VCaP (cell line): ENCODE data around the gene ARMC12.

Experiments
- H3K27ac ChIP-seq: fragments of 450-650 bp; 2 replicates; pipeline ENCODE4 v1.5.1; 2017
- TF ChIP-seq, protein P1 (sequence below): fragments of 450-650 bp; conservative IDR thresholded peaks from 2 replicates; pipeline ENCODE4 v1.5.1; 2017; ENCODE audit warnings: mild to moderate bottlenecking, moderate library complexity

Gene ARMC12

DNA sequence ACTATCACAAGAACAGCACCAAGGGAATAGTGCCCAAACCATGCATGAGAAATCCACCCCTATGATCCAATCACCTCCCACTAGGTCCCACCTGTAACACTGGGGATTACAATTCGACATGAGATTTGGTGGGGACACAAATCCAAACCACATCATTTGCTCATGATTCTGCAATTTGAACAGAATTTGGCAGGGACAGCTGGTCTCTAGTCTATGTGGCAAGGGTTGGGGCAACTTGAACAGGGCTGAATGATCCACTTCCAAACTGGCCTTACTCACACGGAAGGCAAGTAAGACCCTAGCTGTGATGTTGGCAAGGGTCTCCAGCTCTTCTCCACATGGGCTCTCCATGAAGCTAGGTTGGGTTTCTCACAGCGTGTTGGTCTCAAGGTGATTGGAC lies 38.0 kb upstream of the ARMC12 start:
- TF ChIP-seq, protein P1, sequence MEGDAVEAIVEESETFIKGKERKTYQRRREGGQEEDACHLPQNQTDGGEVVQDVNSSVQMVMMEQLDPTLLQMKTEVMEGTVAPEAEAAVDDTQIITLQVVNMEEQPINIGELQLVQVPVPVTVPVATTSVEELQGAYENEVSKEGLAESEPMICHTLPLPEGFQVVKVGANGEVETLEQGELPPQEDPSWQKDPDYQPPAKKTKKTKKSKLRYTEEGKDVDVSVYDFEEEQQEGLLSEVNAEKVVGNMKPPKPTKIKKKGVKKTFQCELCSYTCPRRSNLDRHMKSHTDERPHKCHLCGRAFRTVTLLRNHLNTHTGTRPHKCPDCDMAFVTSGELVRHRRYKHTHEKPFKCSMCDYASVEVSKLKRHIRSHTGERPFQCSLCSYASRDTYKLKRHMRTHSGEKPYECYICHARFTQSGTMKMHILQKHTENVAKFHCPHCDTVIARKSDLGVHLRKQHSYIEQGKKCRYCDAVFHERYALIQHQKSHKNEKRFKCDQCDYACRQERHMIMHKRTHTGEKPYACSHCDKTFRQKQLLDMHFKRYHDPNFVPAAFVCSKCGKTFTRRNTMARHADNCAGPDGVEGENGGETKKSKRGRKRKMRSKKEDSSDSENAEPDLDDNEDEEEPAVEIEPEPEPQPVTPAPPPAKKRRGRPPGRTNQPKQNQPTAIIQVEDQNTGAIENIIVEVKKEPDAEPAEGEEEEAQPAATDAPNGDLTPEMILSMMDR: no peak
- H3K27ac ChIP-seq: no peak overlapping the region

DNA sequence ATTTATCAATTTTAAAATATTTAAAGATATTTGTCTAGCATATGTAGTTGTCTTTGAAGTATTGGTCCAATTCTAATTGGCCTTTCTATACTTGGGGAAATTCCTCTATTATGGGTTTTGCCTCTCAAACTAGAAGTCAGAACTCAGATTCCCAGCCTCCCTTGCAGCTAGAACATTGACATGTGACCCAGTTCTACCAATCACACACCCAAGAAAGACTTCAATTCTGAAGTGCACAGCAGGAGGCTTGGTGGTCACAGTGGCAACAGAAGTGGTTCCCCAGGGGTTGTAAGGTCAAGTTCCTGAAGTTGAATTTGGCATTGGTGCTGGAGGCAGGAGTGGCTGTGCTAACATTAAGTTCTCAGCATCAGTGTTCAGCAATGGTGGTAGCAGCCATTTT lies 33.3 kb upstream of the ARMC12 start:
- TF ChIP-seq, protein P1: no peak

DNA sequence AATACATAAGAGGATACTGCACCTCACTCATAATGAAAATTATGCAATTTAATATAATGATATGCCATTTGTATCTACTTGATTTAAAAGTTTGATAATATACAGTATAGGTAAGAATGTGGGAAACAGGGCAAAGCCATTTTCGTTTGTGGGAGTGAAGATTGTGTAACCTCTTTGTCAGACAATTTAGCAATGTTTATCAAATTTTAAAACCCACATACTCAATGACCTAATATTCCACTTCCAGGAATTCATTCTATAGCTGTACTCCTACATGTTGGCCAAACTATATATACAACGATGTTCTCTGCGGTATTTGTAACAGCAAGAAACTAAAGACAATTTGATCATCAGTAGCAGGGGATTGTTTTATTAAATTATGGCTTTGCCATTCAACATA lies 30.4 kb upstream of the ARMC12 start:
- H3K27ac ChIP-seq: no peak overlapping the region
- TF ChIP-seq, protein P1: no peak

More for the DNA sequence above, 33.3 kb upstream of the ARMC12 start:
- H3K27ac ChIP-seq: no peak overlapping the region

DNA sequence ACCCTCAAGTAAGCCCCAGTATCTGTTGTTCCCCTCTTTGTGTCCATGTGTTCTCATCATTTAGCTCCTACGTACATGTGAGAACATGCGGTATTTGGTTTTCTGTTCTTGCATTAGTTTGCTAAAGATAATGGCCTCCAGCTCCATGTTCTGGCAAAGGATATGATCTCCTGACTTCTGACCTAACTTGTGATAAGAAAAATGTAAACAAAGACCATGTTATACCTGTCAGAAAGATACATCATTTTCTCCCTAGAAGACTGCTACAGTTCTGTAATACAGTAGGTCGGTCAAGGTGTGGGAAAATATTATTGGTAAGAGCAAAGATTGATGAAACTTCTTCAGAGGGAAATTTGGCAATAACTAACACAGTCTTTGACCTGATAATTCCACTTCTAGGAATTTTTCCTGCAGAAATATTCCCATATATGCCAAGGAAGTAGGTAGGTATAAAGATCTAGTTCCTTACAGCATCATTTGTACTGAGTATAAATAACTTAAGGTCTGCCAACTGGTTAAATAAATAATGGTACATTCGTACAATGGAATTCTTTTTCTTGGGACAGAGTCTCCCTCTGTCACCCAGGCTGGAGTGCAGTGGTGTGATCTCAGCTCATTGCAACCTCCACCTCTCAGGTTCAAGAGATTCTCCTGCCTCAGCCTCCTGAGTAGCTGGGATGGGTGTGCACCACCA lies 29.0 kb upstream of the ARMC12 start:
- no peak overlapping the region for H3K27ac ChIP-seq
- TF ChIP-seq, protein P1: no peak

DNA sequence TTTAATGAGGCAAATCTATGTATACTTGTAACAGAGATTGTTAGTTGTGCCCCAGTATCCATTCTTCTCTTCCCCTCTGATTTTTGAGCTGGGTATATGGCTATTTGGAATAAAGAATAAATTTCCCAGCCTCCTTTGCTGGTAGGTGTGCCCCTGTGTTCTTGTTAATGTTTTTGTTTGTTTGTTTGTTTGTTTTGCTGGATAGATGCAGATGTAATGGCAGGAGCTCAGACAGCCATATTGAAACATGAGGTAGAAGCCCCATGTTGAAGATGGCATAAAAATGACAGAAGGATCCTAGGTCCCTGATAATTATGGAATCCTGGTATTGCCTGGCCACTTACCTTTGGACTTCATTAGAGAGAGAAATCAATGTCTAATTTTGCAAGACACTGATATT lies 28.2 kb upstream of the ARMC12 start:
- H3K27ac ChIP-seq: no peak overlapping the region
- TF ChIP-seq, protein P1: no peak

DNA sequence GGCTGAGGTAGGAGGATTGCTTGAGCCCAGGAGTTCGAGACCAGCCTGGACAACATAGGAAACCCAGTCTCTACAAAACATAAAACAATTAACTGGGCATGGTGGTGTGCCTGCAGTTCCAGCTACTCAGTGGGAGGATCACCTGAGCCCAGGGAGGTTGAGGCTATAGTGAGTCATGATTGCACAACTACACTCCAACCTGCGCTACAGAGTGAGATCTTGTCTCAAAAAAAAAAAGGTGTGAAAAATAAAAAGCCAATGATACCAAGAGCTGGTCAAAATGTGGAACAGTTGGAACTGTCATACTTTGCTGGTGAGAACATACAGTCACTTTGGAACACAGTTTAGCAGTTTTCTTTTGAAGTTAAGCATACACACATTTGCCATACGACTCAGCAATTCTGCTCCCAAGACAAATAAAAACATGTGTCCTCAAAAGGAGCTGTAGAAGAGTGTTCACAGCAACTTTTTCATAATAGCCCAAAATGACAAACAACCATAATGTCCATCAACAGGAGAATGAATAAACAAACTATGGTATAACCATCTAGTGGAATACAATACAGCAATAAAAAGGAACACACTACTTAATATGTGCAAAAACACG lies 26.5 kb upstream of the ARMC12 start:
- no peak overlapping the region for H3K27ac ChIP-seq
- TF ChIP-seq, protein P1: no peak

DNA sequence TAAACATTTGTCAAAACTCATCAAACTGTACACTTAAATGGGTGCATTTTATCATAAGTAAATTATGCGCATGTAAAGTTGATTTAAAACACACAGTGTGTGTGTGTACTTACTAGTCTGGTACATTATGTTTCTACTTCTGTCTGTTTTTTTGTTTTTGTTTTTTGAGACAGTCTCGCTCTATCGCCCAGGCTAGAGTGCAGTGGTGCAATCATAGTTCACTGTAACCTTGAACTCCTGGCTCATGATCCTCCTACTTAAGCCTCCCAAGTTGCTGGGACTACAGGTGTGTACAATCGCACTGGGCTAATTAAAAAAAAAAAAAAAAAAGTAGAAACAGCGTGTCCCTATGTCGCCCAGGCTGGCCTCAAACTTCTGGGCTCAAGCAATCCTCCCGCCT lies 25.1 kb upstream of the ARMC12 start:
- TF ChIP-seq, protein P1: no peak
- no peak overlapping the region for H3K27ac ChIP-seq
